GM19351 (cell line): ENCODE data around the gene COL9A2.
A peak's percentile ranks its signal among the peaks of the same experiment; 100 is the strongest.

Experiments
- ATAC-seq: cut with Tn5 transposase; IDR thresholded peaks from one replicate; pipeline ENCODE4 v1.9.1; 2021; ENCODE audit warnings: mild to moderate bottlenecking, moderate library complexity; ENCODE audit not compliant: unreplicated experiment

The COL9A2 gene

DNA sequence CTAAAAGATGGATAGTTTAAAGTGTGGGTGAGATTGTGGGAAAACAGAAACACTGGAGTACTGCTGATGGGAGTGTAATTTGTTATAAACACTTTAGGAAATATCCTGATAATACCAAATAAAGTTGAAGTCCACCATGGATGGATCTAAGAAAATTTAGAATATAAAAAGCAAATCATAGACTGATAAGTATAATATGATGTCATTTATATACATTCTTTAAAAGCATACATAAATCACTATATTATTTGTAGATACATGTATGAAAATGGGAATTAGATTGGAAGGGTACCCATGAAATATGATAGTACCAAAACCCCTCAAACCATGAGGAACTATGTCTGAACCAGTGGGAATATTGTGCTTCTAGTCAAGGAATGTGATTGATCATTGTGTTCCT lies 51.2 kb downstream of the COL9A2 start:
- ATAC-seq = no peak

GRCh38 chr1:40265298-40265697 lies 51.8 kb downstream of the COL9A2 start:
- no peak for ATAC-seq

GRCh38 chr1:40264354-40264781 lies 52.7 kb downstream of the COL9A2 start:
- no peak for ATAC-seq

GRCh38 chr1:40258445-40258769 lies 58.7 kb downstream of the COL9A2 start:
- ATAC-seq = no peak

DNA sequence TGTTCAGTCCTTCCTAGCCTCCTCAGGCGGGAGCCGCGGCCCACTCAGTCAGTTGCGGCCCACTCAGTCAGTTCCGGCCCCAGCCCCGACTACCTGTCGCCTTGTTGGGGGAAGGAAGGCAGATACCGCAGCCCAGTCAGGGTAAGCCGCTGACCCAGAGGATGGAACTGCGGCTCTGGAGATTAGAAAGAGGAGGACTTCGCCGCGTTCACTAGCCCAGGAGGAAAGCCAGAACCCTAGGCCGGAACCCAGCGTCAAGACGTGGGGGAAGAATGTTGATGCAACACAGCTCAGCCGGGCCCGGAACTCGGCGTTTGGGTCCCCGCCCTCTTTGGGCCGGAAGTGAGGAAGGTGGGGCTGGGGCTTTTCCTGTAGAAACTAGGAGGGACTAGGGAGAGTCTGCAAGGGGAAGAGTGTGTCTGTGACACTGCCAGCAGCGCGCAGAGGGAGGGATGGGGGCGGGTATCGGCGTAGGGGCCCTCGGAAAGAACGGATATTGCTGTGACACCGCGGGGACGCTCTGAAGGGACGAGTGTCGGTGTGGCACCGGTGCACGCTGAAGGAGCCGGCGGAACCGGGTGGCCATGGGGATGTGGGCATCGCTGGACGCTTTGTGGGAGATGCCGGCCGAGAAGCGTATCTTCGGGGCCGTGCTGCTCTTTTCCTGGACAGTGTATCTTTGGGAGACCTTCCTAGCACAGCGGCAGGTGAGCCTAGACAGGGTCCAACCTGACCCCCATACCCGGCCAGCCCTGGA lies 59.2 kb downstream of the COL9A2 start, which contains the start of gene ZMPSTE24:
Gene ZMPSTE24, plus strand, starts transcription at position 549 of the 757 bp plus-strand sequence. Its CDS starts 36 bp downstream, at position 585.
- ATAC-seq = peak; percentile 94

DNA sequence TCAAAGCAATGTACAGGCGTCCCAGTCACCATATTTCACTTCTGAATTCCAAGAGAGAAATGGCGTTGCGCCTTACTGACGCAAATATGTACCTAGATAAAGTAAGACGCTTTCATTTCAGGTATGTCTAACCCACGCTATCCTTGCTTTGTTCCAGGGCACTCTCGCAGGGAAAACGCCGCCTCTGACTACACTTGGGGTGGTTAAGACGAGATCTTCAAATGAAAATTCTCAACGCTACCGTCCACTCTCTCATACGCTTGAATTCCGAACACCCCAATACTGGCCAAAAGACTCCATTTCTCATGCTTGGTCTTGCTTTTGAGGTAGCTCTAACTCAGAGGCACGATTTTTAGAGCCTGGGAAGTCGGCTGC lies 59.8 kb downstream of the COL9A2 start:
- peak; percentile 10 for ATAC-seq

DNA sequence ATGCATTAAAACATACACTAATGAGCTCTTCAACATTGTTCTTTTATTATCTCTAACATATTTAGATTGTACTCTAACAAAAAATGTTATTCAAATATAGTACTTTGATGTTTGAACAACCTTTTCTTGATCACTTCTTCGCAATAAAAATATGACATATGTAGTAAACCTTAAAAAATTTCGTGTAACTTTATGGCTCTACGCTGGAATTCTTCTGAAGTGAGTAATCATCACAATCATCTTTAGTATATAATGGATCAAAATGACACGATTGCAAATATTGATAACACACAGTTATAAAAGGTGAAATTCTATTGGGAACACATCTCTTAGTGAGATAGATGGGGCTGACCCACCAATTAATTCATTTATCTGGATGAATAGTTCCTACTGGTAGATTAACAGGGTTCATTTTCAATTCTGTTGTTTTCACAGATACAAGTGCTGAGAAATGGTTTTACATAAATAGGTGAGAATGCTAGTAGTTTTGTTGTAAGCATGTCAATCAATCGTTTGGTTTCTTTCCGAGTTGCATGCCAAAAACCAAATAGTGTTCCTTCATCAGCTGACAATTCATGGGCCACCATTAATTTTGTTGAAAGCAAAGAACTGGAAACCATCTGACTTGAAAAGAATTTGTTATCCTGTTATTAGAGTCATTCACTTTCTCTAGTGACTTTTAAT lies 60.5 kb downstream of the COL9A2 start:
- ATAC-seq = no peak

DNA sequence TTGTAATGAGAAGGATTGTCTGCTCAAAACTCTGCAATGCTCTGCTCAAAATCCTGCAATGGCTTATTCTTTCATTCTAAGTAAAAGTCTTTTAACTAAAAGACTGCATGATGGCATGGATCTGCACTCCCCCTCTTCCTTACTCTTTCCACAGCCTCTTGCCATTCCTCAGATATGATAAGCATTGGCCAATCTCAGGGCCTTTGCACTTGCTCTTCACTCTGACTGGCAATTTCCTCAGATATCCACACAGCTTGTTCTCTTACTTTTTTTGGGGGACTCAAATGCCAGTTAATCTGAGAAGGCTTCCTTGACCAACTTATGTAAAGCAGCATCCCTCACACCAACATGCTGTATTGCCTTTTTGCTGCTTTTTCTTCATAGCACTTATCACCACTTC lies 61.9 kb downstream of the COL9A2 start:
- ATAC-seq = no peak

- ATAC-seq = no peak
Measured at GRCh38 chr1:40252601-40253000, 64.5 kb downstream of the COL9A2 start.

GRCh38 chr1:40251456-40251855 lies 65.6 kb downstream of the COL9A2 start:
- no peak for ATAC-seq
